ENCODE results near the gene DNAH9.

Gene DNAH9

GRCh38 chr17:11991461-11991860 lies 393.2 kb downstream of the DNAH9 start:
- DNase-seq = no peak

DNA sequence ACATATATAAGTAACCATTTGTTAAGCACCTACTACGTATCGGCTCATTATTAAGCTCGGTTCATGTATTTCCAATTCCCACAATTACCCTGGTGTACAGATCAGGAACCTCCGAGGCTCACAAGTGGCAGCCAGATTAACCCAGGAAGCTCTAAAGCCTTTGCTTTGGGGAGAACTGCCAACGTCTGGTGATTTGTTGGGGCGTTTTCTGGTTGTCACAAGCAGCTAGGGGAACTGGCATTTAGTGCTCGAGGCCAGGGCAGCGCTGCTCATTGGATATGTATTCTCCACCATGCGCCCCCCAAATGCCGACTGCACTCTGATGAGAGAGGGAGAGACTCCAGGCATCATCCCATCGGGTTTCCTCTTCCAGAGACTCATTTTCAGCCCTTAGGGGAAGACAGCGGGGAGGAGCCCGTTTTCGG lies 398.5 kb downstream of the DNAH9 start:
- DNase-seq = peak; percentile 47

- peak; percentile 95 for DNase-seq
Observed at GRCh38 chr17:11997147-11997971, 399.1 kb downstream of the DNAH9 start, which contains the start of gene ZNF18. TSS of gene ZNF18 (minus strand) at chr17:11997475. CDS start at chr17:11992829, 4,646 bp downstream.

- DNase-seq = no peak
Observed at GRCh38 chr17:11997972-11998233, 399.6 kb downstream of the DNAH9 start.

- no peak for DNase-seq
Observed at GRCh38 chr17:11999696-12000095, 401.4 kb downstream of the DNAH9 start.

- DNase-seq = no peak
Observed at GRCh38 chr17:12007466-12007865, 409.2 kb downstream of the DNAH9 start.

Measured in activated CD4-positive, alpha-beta T cell treated with anti-CD3 and anti-CD28 coated beads, Interleukin-2, amount 50 U/mL, for 16 hours (primary cell).